ENCODE measurements around the gene HSPA4L.

DNA sequence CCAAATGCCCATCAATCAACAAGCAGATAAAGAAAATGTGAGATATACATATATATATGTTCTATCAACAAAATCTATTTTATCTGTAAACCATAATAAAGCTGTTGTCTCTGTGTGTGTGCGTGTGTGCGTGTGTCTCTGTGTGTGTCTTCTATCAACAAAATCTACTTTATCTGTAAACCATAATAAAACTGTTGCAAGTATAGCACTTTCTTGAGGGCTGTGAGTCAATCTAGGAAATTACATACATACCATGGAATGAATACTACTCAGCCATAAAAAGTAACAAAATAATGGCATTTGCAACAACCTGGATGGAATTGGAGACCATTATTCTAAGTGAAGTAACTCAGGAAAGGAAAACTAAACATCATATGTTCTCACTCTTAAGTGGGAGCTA is 86.1 kb downstream of the HSPA4L start:
- TF ChIP-seq POLR2A (IDR thresholded peaks at IDR 0.05; ENCODE audit: low read length), result no peak
- TF ChIP-seq GATA1 (IDR thresholded peaks at IDR 0.05; ENCODE audit: low read depth, low read length), result no peak
